IMR-90 (cell line): ENCODE results near the gene HS3ST5. TPM values are rescaled to one million over a fixed set of nuclear protein-coding genes. Genes with fewer than 3 reads are reported as not detected.

Experiments
- ATAC-seq: fragments of 200-7000 bp; cut with Tn5 transposase; 2 replicates; pipeline ENCODE4 v1.9.1; 2020; ENCODE audit warnings: low read depth, mild to moderate bottlenecking, moderate library complexity
- BruUV-seq: library from RNA; stranded (reverse); fragments of 400-500 nt; replicated peaks from 2 replicates; lab custom pipeline; 2021; lab: Mats Ljungman, UMichigan
- CTCF ChIA-PET: fragments of 300-600 bp; formaldehyde crosslinking; extraction: SDS; loops from one replicate; lab custom pipeline; 2021; ENCODE audit warnings: antibody characterized with exemption; lab: Yijun Ruan, JAX
- POLR2A ChIA-PET: fragments of 300-600 bp; sonication (Branson Sonifier 250); formaldehyde crosslinking; loops from one replicate; lab custom pipeline; 2022; ENCODE audit warnings: antibody characterized with exemption; ENCODE audit not compliant: unreplicated experiment; lab: Charles Lee
- DNase-seq: peaks from one replicate; pipeline ENCODE4 v3.0.0; 2013
- H2AFZ ChIP-seq: replicated peaks from 2 replicates; pipeline ENCODE3; 2013; ENCODE audit warnings: low read length, mild to moderate bottlenecking; ENCODE audit not compliant: poor library complexity
- H2AK5ac ChIP-seq: 2 replicates; pipeline ENCODE4 v1.6.1; 2013; ENCODE audit warnings: low read depth, low read length, inconsistent platforms
- H2AK9ac ChIP-seq: replicated peaks from 2 replicates; pipeline ENCODE3; 2013; ENCODE audit warnings: mild to moderate bottlenecking, low read depth, low read length, moderate library complexity; ENCODE audit not compliant: poor library complexity
- H2BK120ac ChIP-seq: 2 replicates; pipeline ENCODE4 v1.6.1; 2013; ENCODE audit warnings: low read depth, low read length, inconsistent platforms
- H2BK15ac ChIP-seq: 3 replicates; pipeline ENCODE4 v1.6.1; 2013; ENCODE audit warnings: low read depth, low read length, inconsistent platforms
- H2BK20ac ChIP-seq: 2 replicates; pipeline ENCODE4 v1.6.1; 2013; ENCODE audit warnings: low read depth, mild to moderate bottlenecking, inconsistent platforms, low read length, moderate library complexity
- H2BK5ac ChIP-seq: 2 replicates; pipeline ENCODE4 v1.6.1; 2013; ENCODE audit warnings: mild to moderate bottlenecking, low read depth, low read length, inconsistent platforms; ENCODE audit not compliant: poor library complexity, severe bottlenecking
- H3K14ac ChIP-seq: replicated peaks from 2 replicates; pipeline ENCODE4 v1.6.1; 2013; ENCODE audit warnings: low read depth, low read length, inconsistent platforms
- H3K18ac ChIP-seq: 2 replicates; pipeline ENCODE4 v1.6.1; 2013; ENCODE audit warnings: low read depth, low read length, control low read depth
- H3K23ac ChIP-seq: 2 replicates; pipeline ENCODE4 v1.6.1; 2013; ENCODE audit warnings: low read depth, low read length, inconsistent platforms
- H3K27ac ChIP-seq: 2 replicates; pipeline ENCODE4 v1.5.1; 2013; ENCODE audit warnings: mild to moderate bottlenecking, control low read depth, low read length; ENCODE audit not compliant: insufficient read depth
- H3K27me3 ChIP-seq: 2 replicates; pipeline ENCODE4 v1.6.1; 2013; ENCODE audit warnings: low read length; ENCODE audit not compliant: control insufficient read depth, insufficient read depth
- H3K36me3 ChIP-seq: 2 replicates; pipeline ENCODE4 v1.6.1; 2013; ENCODE audit warnings: low read length, mixed read lengths; ENCODE audit not compliant: control insufficient read depth, insufficient read depth
- H3K4ac ChIP-seq: 2 replicates; pipeline ENCODE4 v1.6.1; 2013; ENCODE audit warnings: low read depth, low read length, inconsistent platforms
- H3K4me1 ChIP-seq: 2 replicates; pipeline ENCODE4 v1.6.1; 2013; ENCODE audit warnings: low read length, mixed read lengths; ENCODE audit not compliant: control insufficient read depth, insufficient read depth
- H3K4me2 ChIP-seq: 2 replicates; pipeline ENCODE4 v1.6.1; 2013; ENCODE audit warnings: low read depth, mild to moderate bottlenecking, control low read depth, low read length, moderate library complexity
- H3K4me3 ChIP-seq: 2 replicates; pipeline ENCODE4 v1.5.1; 2013; ENCODE audit warnings: low read depth, mild to moderate bottlenecking, control low read depth, low read length, moderate library complexity; ENCODE audit not compliant: insufficient read depth
- H3K56ac ChIP-seq: 2 replicates; pipeline ENCODE4 v1.6.1; 2013; ENCODE audit warnings: low read length, inconsistent platforms; ENCODE audit not compliant: insufficient read depth; ENCODE audit errors: extremely low read depth
- H3K79me1 ChIP-seq, 2 experiments: 2 replicates each; pipeline ENCODE4 v1.6.1; 2013; ENCODE audit warnings: low read length in 2 of 2, inconsistent platforms in 1 of 2, low read depth in 1 of 2
- H3K9ac ChIP-seq: 2 replicates; pipeline ENCODE4 v1.6.1; 2013; ENCODE audit warnings: low read depth, low read length, control low read depth
- H3K9me1 ChIP-seq: 2 replicates; pipeline ENCODE4 v1.6.1; 2013; ENCODE audit warnings: low read length, inconsistent platforms; ENCODE audit not compliant: insufficient read depth
- H3K9me3 ChIP-seq: 2 replicates; pipeline ENCODE4 v1.6.1; 2013; ENCODE audit warnings: low read length; ENCODE audit not compliant: control insufficient read depth, insufficient read depth
- H4K20me1 ChIP-seq: 2 replicates; pipeline ENCODE4 v1.6.1; 2013; ENCODE audit warnings: low read length, inconsistent platforms; ENCODE audit not compliant: insufficient read depth
- H4K5ac ChIP-seq: 2 replicates; pipeline ENCODE4 v1.6.1; 2013; ENCODE audit warnings: mild to moderate bottlenecking, low read depth, low read length, control low read depth
- H4K8ac ChIP-seq, 2 experiments: 2 replicates each; pipeline ENCODE4 v1.6.1; 2013; ENCODE audit warnings: low read depth in 2 of 2, low read length in 2 of 2, control low read depth in 1 of 2, inconsistent platforms in 1 of 2
- H4K91ac ChIP-seq: 2 replicates; pipeline ENCODE4 v1.6.1; 2013; ENCODE audit warnings: low read depth, low read length, inconsistent platforms; ENCODE audit not compliant: insufficient read depth
- BHLHE40 ChIP-seq: fragments of 150-350 bp; IDR thresholded peaks from 2 replicates; pipeline ENCODE4 v1.6.1; 2016; ENCODE audit warnings: mild to moderate bottlenecking, low read depth, low read length
- CEBPB ChIP-seq: IDR thresholded peaks from 2 replicates; pipeline ENCODE4 v1.6.1; 2012; ENCODE audit warnings: low read depth, low read length, improper control_type of control experiment
- CHD1 ChIP-seq: IDR thresholded peaks from 2 replicates; pipeline ENCODE4 v1.6.1; 2012; ENCODE audit warnings: low read depth, low read length, improper control_type of control experiment
- CTCF ChIP-seq: conservative IDR thresholded peaks from 2 replicates; pipeline ENCODE4 v1.5.1; 2012; ENCODE audit warnings: mild to moderate bottlenecking, low read depth, low read length, improper control_type of control experiment
- ELK1 ChIP-seq: fragments of 150-350 bp; IDR thresholded peaks from 2 replicates; pipeline ENCODE4 v1.6.1; 2016; ENCODE audit warnings: low read depth, mild to moderate bottlenecking, low read length, moderate library complexity, borderline replicate concordance
- FOS ChIP-seq: fragments of 150-350 bp; IDR thresholded peaks from 2 replicates; pipeline ENCODE4 v1.6.1; 2016; ENCODE audit warnings: low read depth, low read length
- MAFK ChIP-seq: IDR thresholded peaks from 2 replicates; pipeline ENCODE4 v1.6.1; 2012; ENCODE audit warnings: low read depth, low read length, improper control_type of control experiment
- MAZ ChIP-seq: IDR thresholded peaks from 2 replicates; pipeline ENCODE4 v1.6.1; 2012; ENCODE audit warnings: low read depth, mild to moderate bottlenecking, low read length, improper control_type of control experiment, moderate library complexity, borderline replicate concordance
- MXI1 ChIP-seq: IDR thresholded peaks from 2 replicates; pipeline ENCODE4 v1.6.1; 2012; ENCODE audit warnings: low read depth, mild to moderate bottlenecking, low read length, moderate library complexity, borderline replicate concordance
- NFE2L2 ChIP-seq: fragments of 150-350 bp; IDR thresholded peaks from 2 replicates; pipeline ENCODE4 v1.6.1; 2016; ENCODE audit warnings: low read depth, mild to moderate bottlenecking, low read length
- POLR2A ChIP-seq: IDR thresholded peaks from 2 replicates; pipeline ENCODE4 v1.6.1; 2012; ENCODE audit warnings: mild to moderate bottlenecking, low read depth, low read length
- RAD21 ChIP-seq: IDR thresholded peaks from 2 replicates; pipeline ENCODE4 v1.6.1; 2012; ENCODE audit warnings: low read length, improper control_type of control experiment
- RCOR1 ChIP-seq: IDR thresholded peaks from 2 replicates; pipeline ENCODE4 v1.6.1; 2012; ENCODE audit warnings: mild to moderate bottlenecking, low read length, improper control_type of control experiment; ENCODE audit not compliant: insufficient replicate concordance
- RFX5 ChIP-seq: IDR thresholded peaks from 2 replicates; pipeline ENCODE4 v1.8.0; 2012; ENCODE audit warnings: low read depth, mild to moderate bottlenecking, low read length, moderate library complexity
- SMC3 ChIP-seq: fragments of 150-350 bp; IDR thresholded peaks from 2 replicates; pipeline ENCODE4 v1.6.1; 2016; ENCODE audit warnings: low read depth, mild to moderate bottlenecking, antibody characterized with exemption, low read length, moderate library complexity
- USF2 ChIP-seq: fragments of 150-350 bp; IDR thresholded peaks from 2 replicates; pipeline ENCODE4 v1.6.1; 2017; ENCODE audit warnings: mild to moderate bottlenecking, antibody characterized with exemption, low read length, low read depth
- WGBS, 2 experiments: methylation state at CpG; one replicate each; pipeline versions ENCODE4 v1.1.5 to v1.1.7; 2013; ENCODE audit warnings: missing lambda C conversion rate in 2 of 2; ENCODE audit not compliant: insufficient read length in 1 of 2; ENCODE audit errors: extremely low coverage in 2 of 2; 5-methylcytosine and 5-hydroxymethylcytosine counted together
- dilution Hi-C: fragments of 300-500 bp; cut with HindIII; formaldehyde crosslinking; loops from one replicate; pipeline ENCODE4 v1.14.3; 2018; ENCODE audit warnings: low sequenced_read_pairs; ENCODE audit not compliant: unreplicated experiment
- in situ Hi-C: fragments of 300-500 bp; cut with MboI; formaldehyde crosslinking; loops from 3 replicates; pipeline ENCODE4 v1.14.3; 2019; ENCODE audit warnings: low sequenced_read_pairs, inconsistent platforms, mixed read lengths
- intact Hi-C: fragments of 100-400 bp; cut with micrococcal nuclease; formaldehyde crosslinking; loops from 2 replicates; pipeline ENCODE4 v1.10.0; 2022
- polyA plus RNA-seq, 3 experiments: library from polyadenylated mRNA; depleted of rRNA; stranded (reverse); fragments of >200 nt; gene quantifications; 2 replicates each; pipeline ENCODE4 v1.2.3, GENCODE V29; 2012; ENCODE audit warnings: low replicate concordance in 1 of 3
- total RNA-seq: library from RNA; depleted of rRNA; stranded (reverse); fragments of >200 nt; gene quantifications from 2 replicates; pipeline ENCODE4 v1.2.3, GENCODE V29; 2012

Gene HS3ST5
- total and polyA plus RNA-seq, 2 of the 4 experiments (the other 2 are of a cell fraction) = not detected

- no peak overlapping the region for H3K23ac ChIP-seq
- no peak overlapping the region for H2AFZ ChIP-seq
- no peak overlapping the region for H3K14ac ChIP-seq
- H3K9ac ChIP-seq = no peak overlapping the region
- no peaks in the 10 kb centered on the region for H3K36me3 ChIP-seq
- H4K5ac ChIP-seq = no peak overlapping the region
- no peak overlapping the region for H3K27ac ChIP-seq
- no peak overlapping the region for H3K4me3 ChIP-seq
- dilution Hi-C loops (no loop called here), in situ Hi-C loops (no loop called here), intact Hi-C loops (no loop called here)
- H2AK5ac ChIP-seq = no peak overlapping the region
- BruUV-seq = no TSS peak
- H3K18ac ChIP-seq = no peak overlapping the region
- H4K8ac ChIP-seq = no peak overlapping the region
- H4K91ac ChIP-seq = no peak overlapping the region
- H3K27me3 ChIP-seq = peaks cover 2% of the 10 kb centered on the region; the same call in 1 of the 2 replicates
- H3K4me1 ChIP-seq = no peaks in the 10 kb centered on the region
- no peak overlapping the region for H2BK15ac ChIP-seq
- H2AK9ac ChIP-seq = no peak overlapping the region
- DNase-seq = no peak
- H3K9me1 ChIP-seq = no peaks in the 10 kb centered on the region
- no peak overlapping the region for H2BK120ac ChIP-seq
- no peak for ATAC-seq
- no peaks in the 10 kb centered on the region for H3K9me3 ChIP-seq
- no peak overlapping the region for H3K4ac ChIP-seq
- TF ChIP-seq RCOR1 = no peak
- TF ChIP-seq MXI1 = no peak
- TF ChIP-seq POLR2A = no peak
- no peak for TF ChIP-seq CTCF
- TF ChIP-seq SMC3 = no peak
- no peak for TF ChIP-seq FOS
- TF ChIP-seq NFE2L2 = no peak
- TF ChIP-seq BHLHE40 = no peak
- TF ChIP-seq RAD21 = no peak
- TF ChIP-seq USF2 = no peak
- no peak for TF ChIP-seq CHD1
- TF ChIP-seq ELK1 = no peak
- no peak for TF ChIP-seq MAFK
- TF ChIP-seq CEBPB = no peak
- TF ChIP-seq MAZ = no peak
- no peak for TF ChIP-seq RFX5
- CTCF ChIA-PET = interaction anchor here (0.7 to 0.9 kb wide), 2 partner anchors 12 to 43 kb away, joined by 3 read pairs; no protein-coding TSS in a partner anchor
- H3K79me1 ChIP-seq = no peaks in the 10 kb centered on the region
- WGBS, 2 experiments = no CpG with 5 or more reads among the region's 3 CpGs
- H2BK20ac ChIP-seq = no peak overlapping the region
- no peak overlapping the region for H3K56ac ChIP-seq
- no peaks in the 10 kb centered on the region for H4K20me1 ChIP-seq
- POLR2A ChIA-PET = no interaction called here
- no peak overlapping the region for H2BK5ac ChIP-seq
- H3K4me2 ChIP-seq = no peak overlapping the region
Observed at GRCh38 chr6:114151064-114151690, 191.6 kb downstream of the HS3ST5 start.
